Measurements from ENCODE around the gene USH1C.

Gene USH1C

GRCh38 chr11:17585911-17586695 is 41.9 kb upstream of the USH1C start:
- H3K4me3 ChIP-seq (ENCODE audit: control insufficient read depth, low read depth, low read length): no peak overlapping the region
- DNase-seq (ENCODE audit: low read depth): no peak
- no peak for TF ChIP-seq CTCF (IDR thresholded peaks at IDR 0.05; ENCODE audit: control insufficient read depth, insufficient read depth, low read depth, low read length, missing control alignments)

DNA sequence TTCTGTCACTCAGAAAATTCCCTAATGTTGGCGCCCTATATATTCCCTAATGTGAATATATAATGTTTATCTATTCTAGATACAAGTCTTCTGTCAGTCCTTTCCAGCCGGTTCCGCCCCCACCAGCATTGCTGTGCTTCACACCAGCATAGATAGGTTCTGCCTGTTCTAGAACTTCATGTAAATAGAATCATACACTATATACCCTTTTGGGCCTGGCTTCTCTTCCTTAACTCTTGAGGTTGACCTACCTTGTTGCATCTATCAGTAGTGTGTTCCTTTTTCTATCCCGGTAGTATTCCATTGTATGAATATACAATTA is 37.5 kb upstream of the USH1C start:
- no peak for TF ChIP-seq CTCF (IDR thresholded peaks at IDR 0.05; ENCODE audit: control insufficient read depth, insufficient read depth, low read depth, low read length, missing control alignments)
- H3K4me3 ChIP-seq (ENCODE audit: control insufficient read depth, low read depth, low read length): no peak overlapping the region
- no peak for DNase-seq (ENCODE audit: low read depth)

DNA sequence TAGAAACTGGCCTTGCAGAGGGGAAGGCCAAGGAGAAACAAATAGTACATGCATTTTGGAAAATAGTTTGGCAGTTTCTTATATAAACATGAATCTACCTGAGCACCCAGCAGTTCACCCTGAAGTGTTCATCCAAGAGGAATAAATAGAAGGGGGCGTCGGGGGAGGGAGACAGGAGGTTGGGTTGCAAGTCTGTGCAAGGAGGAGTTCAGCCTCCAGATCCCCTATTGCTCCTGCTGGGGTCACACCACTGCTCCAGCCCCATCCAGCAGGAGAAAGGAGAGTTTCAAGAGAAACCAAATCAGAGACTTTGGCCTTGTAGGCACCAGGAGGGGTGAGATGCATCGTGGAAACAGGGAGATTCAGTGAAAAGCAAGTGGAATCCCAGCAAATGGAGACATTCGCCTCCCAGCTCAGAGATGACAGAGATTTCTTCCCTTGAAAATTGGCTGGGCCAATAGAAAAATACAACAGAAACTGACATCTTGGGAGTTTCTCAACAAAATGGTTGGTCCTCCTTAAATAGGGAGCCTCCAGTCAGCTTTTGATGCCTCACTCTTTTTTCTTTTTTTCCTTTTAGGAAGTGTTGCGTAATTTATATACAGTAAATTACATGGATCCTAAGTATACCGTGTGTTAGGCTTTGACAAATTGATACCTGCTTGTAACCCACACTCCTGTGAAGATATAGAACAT is 37.0 kb upstream of the USH1C start:
- DNase-seq (ENCODE audit: low read depth): no peak
- TF ChIP-seq CTCF (IDR thresholded peaks at IDR 0.05; ENCODE audit: control insufficient read depth, insufficient read depth, low read depth, low read length, missing control alignments): no peak
- no peak overlapping the region for H3K4me3 ChIP-seq (ENCODE audit: control insufficient read depth, low read depth, low read length)

DNA sequence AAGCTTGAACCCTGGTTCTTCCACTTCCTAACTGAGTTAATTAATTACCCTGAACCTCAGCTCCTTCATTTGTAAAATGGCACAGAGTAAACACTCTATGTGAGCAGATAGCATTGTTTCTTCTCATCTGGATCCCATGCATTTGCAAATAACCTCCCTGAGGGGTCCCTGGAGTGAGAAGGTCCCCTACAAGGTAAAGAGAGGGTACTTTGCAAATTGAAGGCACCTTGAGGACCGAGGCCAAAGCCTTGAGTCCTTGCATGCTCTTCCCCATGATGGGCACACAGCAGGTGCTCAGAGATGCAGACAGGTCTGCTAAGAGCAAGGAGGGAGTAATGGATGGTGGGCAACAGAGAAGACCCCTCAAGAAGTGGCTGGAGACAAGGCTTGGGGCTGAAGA is 36.1 kb upstream of the USH1C start:
- H3K4me3 ChIP-seq (ENCODE audit: control insufficient read depth, low read depth, low read length): no peak overlapping the region
- DNase-seq (ENCODE audit: low read depth): no peak
- TF ChIP-seq CTCF (IDR thresholded peaks at IDR 0.05; ENCODE audit: control insufficient read depth, insufficient read depth, low read depth, low read length, missing control alignments): no peak

GRCh38 chr11:17579451-17579850 is 35.2 kb upstream of the USH1C start:
- no peak for TF ChIP-seq CTCF (IDR thresholded peaks at IDR 0.05; ENCODE audit: control insufficient read depth, insufficient read depth, low read depth, low read length, missing control alignments)
- DNase-seq (ENCODE audit: low read depth): no peak
- no peak overlapping the region for H3K4me3 ChIP-seq (ENCODE audit: control insufficient read depth, low read depth, low read length)

GRCh38 chr11:17578958-17579357 is 34.7 kb upstream of the USH1C start:
- no peak overlapping the region for H3K4me3 ChIP-seq (ENCODE audit: control insufficient read depth, low read depth, low read length)
- DNase-seq (ENCODE audit: low read depth): no peak
- no peak for TF ChIP-seq CTCF (IDR thresholded peaks at IDR 0.05; ENCODE audit: control insufficient read depth, insufficient read depth, low read depth, low read length, missing control alignments)
